Activated CD4-positive, alpha-beta T cell treated with anti-CD3 and anti-CD28 coated beads, Interleukin-2, amount 10 ng/mL, durations not matched to agents 7 days and 5 days (primary cell): Measurements from ENCODE around the gene EIF2AK2. TPM values are rescaled to one million over a fixed set of nuclear protein-coding genes. Genes with fewer than 3 reads are reported as not detected.
A peak's percentile ranks its signal among the peaks of the same experiment; 100 is the strongest.
"Not testable (repeated sequence)": the region's sequence is repeated elsewhere in the genome, so short reads cannot be mapped to it uniquely, and the experiment has no call there.

Experiments
- CTCF ChIA-PET: fragments of 350-600 bp; sonication (Branson Sonifier 250); formaldehyde crosslinking; loops from one replicate; lab custom pipeline; 2021; ENCODE audit warnings: antibody characterized with exemption; lab: Charles Lee
- POLR2A ChIA-PET: fragments of 350-600 bp; sonication (Branson Sonifier 250); formaldehyde crosslinking; loops from one replicate; lab custom pipeline; 2021; ENCODE audit warnings: antibody characterized with exemption; lab: Charles Lee
- DNase-seq: peaks from one replicate; pipeline ENCODE4 v3.0.0-alpha.2; 2020
- H3K27ac Mint-ChIP-seq: one replicate; pipeline ENCODE4 v1.8.0; 2021; ENCODE audit warnings: mild to moderate bottlenecking, moderate library complexity, mixed read lengths
- H3K27me3 Mint-ChIP-seq: one replicate; pipeline ENCODE4 v1.8.0; 2021; ENCODE audit warnings: mixed read lengths
- H3K36me3 Mint-ChIP-seq: one replicate; pipeline ENCODE4 v1.8.0; 2021; ENCODE audit warnings: low read depth, mixed read lengths
- H3K4me1 Mint-ChIP-seq: one replicate; pipeline ENCODE4 v1.8.0; 2021; ENCODE audit warnings: mixed read lengths
- H3K4me3 Mint-ChIP-seq: one replicate; pipeline ENCODE4 v1.8.0; 2021; ENCODE audit warnings: mild to moderate bottlenecking, moderate library complexity, mixed read lengths
- H3K9me3 Mint-ChIP-seq: one replicate; pipeline ENCODE4 v1.8.0; 2021; ENCODE audit warnings: mixed read lengths
- total RNA-seq, 2 experiments: library from RNA; stranded (reverse); gene quantifications; one replicate each; pipeline ENCODE4 v1.2.3, GENCODE V29; 2021

The EIF2AK2 gene
- 100 to 1,000 TPM; 119 to 129 TPM for total RNA-seq

DNA sequence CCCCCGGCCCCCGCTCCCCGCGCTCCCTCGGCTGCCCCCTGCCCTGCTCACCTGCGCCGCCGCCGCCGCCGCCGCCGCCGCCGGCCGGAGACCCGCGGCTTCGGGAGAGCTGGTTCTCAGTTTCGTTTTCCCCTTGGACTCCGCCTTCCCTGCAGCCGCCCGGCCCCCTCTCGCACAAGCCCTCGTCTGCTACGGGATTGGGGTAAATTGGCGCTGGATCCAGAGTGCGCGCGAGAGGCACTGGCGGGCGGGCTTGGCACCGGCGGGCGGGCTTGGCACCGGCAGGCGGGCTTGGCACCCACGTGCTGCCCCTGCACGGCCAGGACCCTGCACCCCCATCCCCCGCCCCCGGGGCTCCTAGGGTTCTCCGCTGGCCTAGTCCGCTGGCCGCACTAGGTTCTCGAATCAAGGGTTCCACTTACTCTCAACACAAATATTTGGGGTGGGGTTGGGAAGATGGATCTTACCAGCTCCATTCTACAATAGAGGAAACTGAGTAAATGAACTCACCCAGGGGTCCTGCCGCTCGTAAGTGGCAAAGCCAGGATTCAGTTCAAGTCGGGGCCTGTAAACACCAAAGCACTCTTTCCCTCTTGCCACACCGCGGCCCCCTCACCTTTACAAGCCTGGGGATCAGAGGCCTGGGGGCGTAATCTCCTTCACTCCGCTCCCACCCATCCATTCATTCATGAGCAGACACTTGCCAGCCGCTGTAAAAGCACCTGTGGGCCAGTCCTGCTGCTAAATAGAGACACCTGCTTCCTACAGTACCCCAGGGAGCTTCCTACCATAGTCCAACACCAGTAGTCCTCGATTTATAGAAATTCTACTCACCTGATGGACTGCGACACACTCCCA lies at the start of gene EIF2AK2:
Gene EIF2AK2, minus strand, starts transcription at position 124 of the 858 bp plus-strand sequence. CDS start 9,174 bp downstream, outside the sequence.
- peaks cover 3% of the 10 kb centered on the region for H3K9me3 Mint-ChIP-seq
- H3K4me3 Mint-ChIP-seq: peak within 1 kb of the TSS; percentile 91
- peaks cover 40% of the 10 kb centered on the region for H3K36me3 Mint-ChIP-seq
- ChIA-PET CTCF (interaction anchor here (0.6 to 2.1 kb wide), 6 partner anchors 9 to 75 kb away, joined by 3 to 9 read pairs (median 4); partner anchors contain the start of genes CEBPZ and NDUFAF7), POLR2A (interaction anchor here (0.5 to 1.3 kb wide), 3 partner anchors 8 to 58 kb away, joined by 3 to 7 read pairs (median 5); no protein-coding TSS in a partner anchor)
- peak; percentile 93 for DNase-seq
- peak within 1 kb of the TSS; percentile 96 for H3K27ac Mint-ChIP-seq
- peaks cover 42% of the 10 kb centered on the region for H3K4me1 Mint-ChIP-seq
- no peaks in the 10 kb centered on the region for H3K27me3 Mint-ChIP-seq

DNA sequence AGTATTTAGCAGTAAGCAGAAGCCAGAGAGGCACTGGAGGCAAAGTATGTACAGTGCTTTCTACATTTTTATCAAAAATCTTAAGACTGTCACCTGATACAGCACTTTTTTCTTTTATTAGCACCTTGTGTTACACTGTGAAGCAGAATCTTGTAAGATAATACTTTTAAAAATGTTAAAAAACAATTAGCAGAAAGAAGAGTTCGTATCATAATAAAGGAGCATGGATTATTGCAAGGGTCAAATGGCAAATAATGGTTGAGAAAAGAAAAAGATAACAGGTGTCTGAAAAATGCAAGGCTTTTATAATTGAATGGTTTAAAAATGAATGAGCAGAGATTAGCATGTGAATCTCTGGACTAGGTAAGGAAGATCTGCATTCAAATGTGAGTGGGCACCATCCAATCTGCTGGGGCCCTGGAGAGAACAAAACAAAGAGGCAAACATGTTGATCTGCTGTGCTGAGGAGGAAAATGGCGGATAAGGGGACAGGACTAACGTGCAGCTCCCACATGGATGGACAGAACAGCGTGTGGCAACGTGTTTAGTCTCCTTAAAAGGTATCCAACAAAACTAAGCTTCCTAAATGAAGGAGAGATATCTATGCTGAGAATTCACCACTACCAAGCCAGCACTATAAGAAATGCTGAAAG lies 49.0 kb upstream of the EIF2AK2 start:
- POLR2A ChIA-PET: no interaction called here
- no peak overlapping the region for H3K4me3 Mint-ChIP-seq
- no peak overlapping the region for H3K27ac Mint-ChIP-seq
- peaks cover 90% of the 10 kb centered on the region for H3K36me3 Mint-ChIP-seq
- H3K9me3 Mint-ChIP-seq: peaks cover 43% of the 10 kb centered on the region
- peaks cover 24% of the 10 kb centered on the region for H3K4me1 Mint-ChIP-seq
- no peaks in the 10 kb centered on the region for H3K27me3 Mint-ChIP-seq
- CTCF ChIA-PET: no interaction called here
- DNase-seq: no peak

DNA sequence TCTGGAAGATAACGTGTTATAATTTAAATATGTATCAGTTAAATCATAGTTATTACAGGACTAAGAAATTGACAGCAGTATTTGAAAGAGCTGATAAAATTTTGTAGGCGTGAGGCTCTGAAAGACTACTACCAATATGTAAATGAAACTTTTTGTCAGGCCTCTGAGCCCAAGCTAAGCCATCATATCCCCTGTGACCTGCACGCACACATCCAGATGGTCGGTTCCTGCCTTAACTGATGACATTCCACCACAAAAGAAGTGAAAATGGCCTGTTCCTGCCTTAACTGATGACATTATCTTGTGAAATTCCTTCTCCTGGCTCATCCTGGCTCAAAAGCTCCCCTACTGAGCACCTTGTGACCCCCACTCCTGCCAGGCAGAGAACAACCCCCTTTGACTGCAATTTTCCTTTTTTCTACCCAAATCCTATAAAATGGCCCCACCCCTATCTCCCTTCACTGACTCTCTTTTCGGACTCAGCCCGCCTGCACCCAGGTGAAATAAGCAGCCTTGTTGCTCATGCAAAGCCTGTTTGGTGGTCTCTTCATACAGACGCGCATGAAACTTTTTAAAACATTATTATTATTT lies 48.4 kb upstream of the EIF2AK2 start:
- Mint-ChIP-seq H3K9me3 (peaks cover 43% of the 10 kb centered on the region), H3K36me3 (peaks cover 90% of the 10 kb centered on the region), H3K4me1 (peaks cover 30% of the 10 kb centered on the region)
- H3K27me3 Mint-ChIP-seq, H3K27ac Mint-ChIP-seq, DNase-seq, H3K4me3 Mint-ChIP-seq, POLR2A ChIA-PET, CTCF ChIA-PET: not testable (repeated sequence)

DNA sequence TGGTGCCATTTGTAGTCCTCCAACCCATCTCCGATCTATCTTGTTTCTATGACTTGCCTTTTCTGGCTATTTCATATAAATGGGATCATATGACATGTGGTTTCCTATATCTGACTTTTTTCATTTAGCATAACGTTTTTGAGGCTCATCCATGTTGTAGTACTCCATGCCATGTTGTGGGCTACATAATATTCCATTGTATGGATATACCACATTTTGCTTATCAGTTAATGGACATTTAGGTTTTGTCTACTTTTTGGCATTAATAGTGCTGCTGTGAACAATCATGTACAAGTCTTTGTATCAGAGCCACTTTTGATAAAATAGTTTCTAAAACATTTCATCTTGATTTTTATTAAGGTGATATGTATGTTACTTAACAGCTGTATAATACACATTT lies 46.9 kb upstream of the EIF2AK2 start:
- no peak overlapping the region for H3K27ac Mint-ChIP-seq
- peaks cover 85% of the 10 kb centered on the region for H3K36me3 Mint-ChIP-seq
- ChIA-PET POLR2A (no interaction called here), CTCF (no interaction called here)
- DNase-seq: no peak
- H3K4me1 Mint-ChIP-seq: peaks cover 41% of the 10 kb centered on the region
- peaks cover 34% of the 10 kb centered on the region for H3K9me3 Mint-ChIP-seq
- H3K4me3 Mint-ChIP-seq: no peak overlapping the region
- no peaks in the 10 kb centered on the region for H3K27me3 Mint-ChIP-seq

DNA sequence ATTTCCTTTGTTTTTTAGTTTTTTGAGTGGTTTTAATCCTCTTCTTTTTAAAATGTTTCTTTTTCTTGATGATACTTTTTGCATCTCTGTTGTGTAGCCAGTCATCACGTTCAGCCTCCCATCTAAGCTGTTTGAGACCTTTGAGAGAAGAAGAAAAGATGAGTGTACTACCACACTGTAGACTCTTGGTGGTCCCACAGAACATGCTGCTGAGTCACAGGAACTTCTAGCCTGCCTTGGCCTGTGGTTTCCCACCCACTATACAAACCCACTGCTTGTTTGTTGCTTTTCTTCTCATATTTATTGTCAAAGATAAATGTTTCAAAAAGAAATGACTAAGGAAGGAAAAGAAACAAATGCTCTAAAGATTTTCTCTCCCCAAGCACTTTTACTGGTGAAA lies 45.0 kb upstream of the EIF2AK2 start:
- Mint-ChIP-seq H3K36me3 (peaks cover 73% of the 10 kb centered on the region), H3K9me3 (peaks cover 15% of the 10 kb centered on the region), H3K27me3 (no peaks in the 10 kb centered on the region), H3K4me1 (peaks cover 44% of the 10 kb centered on the region), H3K27ac (no peak overlapping the region), H3K4me3 (no peak overlapping the region)
- CTCF ChIA-PET: interaction anchor here (0.8 to 0.9 kb wide), 2 partner anchors 19 to 30 kb away, joined by 3 read pairs; partner anchors contain the start of genes CEBPZ and NDUFAF7
- no peak for DNase-seq
- POLR2A ChIA-PET: interaction anchor here (0.6 kb wide), 1 partner anchor 726 kb away, joined by 3 read pairs; no protein-coding TSS in a partner anchor

DNA sequence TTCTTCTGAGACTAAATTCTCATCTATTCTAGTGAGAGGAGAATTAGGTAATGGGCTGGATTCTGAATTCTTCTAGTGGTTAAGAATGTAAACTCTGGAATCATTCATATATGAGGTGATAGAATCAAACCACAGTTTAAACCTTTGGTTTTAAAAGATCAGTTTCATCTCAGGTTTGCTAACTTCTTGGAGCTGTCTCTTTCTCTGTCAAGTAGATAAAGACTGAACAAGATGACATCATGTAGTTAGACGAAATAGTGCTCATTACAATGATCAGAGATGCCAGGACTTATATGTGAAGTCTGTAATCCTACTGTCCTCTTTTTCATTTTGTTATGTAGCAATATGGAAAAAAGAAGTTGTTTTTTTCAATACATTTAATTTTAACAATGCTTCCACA lies 44.4 kb upstream of the EIF2AK2 start:
- ChIA-PET POLR2A (interaction anchor here (0.6 kb wide), 1 partner anchor 726 kb away, joined by 3 read pairs; no protein-coding TSS in a partner anchor), CTCF (interaction anchor here (0.6 to 1.4 kb wide), 4 partner anchors 19 to 155 kb away, joined by 3 to 7 read pairs (median 3); partner anchors contain the start of genes CEBPZ and NDUFAF7)
- DNase-seq: no peak
- Mint-ChIP-seq H3K27ac (no peak overlapping the region), H3K9me3 (peaks cover 12% of the 10 kb centered on the region), H3K4me1 (peaks cover 44% of the 10 kb centered on the region), H3K36me3 (peaks cover 70% of the 10 kb centered on the region), H3K4me3 (no peak overlapping the region), H3K27me3 (no peaks in the 10 kb centered on the region)

DNA sequence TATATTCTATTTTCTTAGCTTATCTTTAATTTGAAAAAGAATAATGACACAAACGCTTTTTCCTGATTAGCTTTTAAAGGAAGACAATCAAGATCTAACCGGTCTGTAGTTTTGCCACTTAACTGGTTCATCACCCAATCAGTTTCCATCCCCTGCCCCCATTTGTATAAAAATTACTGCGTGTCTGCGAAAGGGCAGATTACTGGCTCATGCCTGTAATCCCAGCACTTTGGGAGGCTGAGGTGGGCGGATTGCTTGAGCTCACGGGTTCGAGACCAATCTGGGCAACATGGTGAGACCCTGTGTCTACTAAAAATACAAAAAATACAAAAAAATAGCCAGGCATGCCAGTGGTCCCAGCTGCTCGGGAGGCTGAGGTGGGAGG lies 41.9 kb upstream of the EIF2AK2 start:
- POLR2A ChIA-PET: no interaction called here
- CTCF ChIA-PET: no interaction called here
- Mint-ChIP-seq H3K36me3 (peaks cover 46% of the 10 kb centered on the region), H3K27ac (no peak overlapping the region), H3K27me3 (no peaks in the 10 kb centered on the region), H3K4me3 (no peak overlapping the region), H3K4me1 (peaks cover 46% of the 10 kb centered on the region), H3K9me3 (peaks cover 4% of the 10 kb centered on the region)
- DNase-seq: no peak

DNA sequence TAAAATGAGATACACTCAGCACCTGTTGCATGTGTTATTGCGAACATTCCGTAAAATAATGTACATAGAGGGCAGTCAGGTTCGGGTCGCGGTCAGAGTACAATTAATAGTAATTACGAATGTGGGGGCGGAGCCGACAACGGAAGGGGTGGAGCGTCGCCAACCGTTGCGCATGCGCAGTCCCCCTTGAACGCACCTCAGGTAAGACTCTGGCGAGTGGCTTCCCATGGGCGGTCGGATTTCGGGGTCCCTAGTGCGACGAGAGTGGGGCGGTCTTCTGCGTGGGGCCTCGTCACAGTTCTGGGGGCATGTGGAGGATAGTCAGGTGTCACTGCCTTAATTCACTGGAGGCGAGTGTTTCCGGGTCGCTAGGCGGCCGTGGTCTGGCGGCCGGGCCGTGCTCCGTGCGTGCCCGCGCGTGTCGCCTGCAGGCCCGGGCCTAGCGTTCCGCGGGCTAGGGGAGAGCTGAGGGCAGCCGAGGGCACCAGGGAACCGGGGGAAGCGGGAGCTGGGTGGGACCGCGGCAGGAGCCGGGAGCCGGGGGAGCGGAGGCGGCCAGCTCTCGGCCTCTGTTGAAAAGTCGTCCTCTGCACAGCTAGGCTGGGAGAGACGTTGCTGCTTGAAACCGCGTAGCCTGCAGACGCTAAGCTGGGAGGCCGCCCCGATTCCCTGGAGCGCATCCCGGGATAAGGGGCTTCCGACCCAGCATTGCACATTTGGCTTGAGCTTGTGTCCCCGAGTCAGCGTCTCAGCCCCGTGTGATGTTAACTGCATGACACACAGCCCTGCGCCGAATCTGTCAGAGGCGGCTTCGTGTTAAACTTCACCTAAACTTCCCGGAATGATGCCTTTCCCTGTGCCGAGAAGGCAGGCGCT lies 39.8 kb upstream of the EIF2AK2 start, which contains the start of gene CEBPZOS:
Gene CEBPZOS, plus strand, starts transcription at position 177 of the 876 bp plus-strand sequence. CDS start 3,209 bp downstream, outside the sequence.
- POLR2A ChIA-PET: interaction anchor here (0.8 kb wide), 1 partner anchor 40 kb away, joined by 3 read pairs; the partner anchor contains the start of gene EIF2AK2
- H3K36me3 Mint-ChIP-seq: peaks cover 32% of the 10 kb centered on the region
- H3K4me1 Mint-ChIP-seq: peaks cover 40% of the 10 kb centered on the region
- H3K4me3 Mint-ChIP-seq: peak within 1 kb of the TSS; percentile 87
- peak within 1 kb of the TSS; percentile 95 for H3K27ac Mint-ChIP-seq
- H3K9me3 Mint-ChIP-seq: no peaks in the 10 kb centered on the region
- H3K27me3 Mint-ChIP-seq: peaks cover 3% of the 10 kb centered on the region
- DNase-seq: peak; percentile 87
- CTCF ChIA-PET: interaction anchor here (0.5 to 1.0 kb wide), 4 partner anchors 15 to 162 kb away, joined by 3 to 4 read pairs (median 3); no protein-coding TSS in a partner anchor

DNA sequence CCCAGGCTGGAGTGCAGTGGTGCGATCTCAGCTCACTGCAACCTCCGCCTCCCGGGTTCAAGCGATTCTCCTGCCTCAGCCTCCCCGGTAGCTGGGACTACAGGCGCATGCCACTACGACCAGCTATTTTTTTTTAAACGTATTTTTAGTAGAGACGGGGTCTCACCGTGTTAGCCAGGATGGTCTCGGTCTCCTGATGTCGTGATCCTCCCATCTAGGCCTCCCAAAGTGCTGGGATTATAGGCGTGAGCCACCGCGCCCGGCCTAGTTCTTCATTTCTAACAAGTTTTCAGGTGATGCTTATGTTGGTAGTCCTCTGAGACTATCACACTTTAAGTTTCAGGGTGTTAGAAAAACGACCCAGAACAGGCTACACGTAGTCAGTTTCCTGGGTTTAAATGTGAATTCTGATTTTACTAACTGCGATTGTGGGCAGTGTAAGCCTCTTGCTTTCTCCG lies 39.1 kb upstream of the EIF2AK2 start:
- peak overlapping the region; percentile 95 for H3K27ac Mint-ChIP-seq
- CTCF ChIA-PET, H3K9me3 Mint-ChIP-seq, H3K27me3 Mint-ChIP-seq, POLR2A ChIA-PET, DNase-seq: not testable (repeated sequence)
- peak overlapping the region; percentile 87 for H3K4me3 Mint-ChIP-seq
- peaks cover 27% of the 10 kb centered on the region for H3K36me3 Mint-ChIP-seq
- peaks cover 36% of the 10 kb centered on the region for H3K4me1 Mint-ChIP-seq

DNA sequence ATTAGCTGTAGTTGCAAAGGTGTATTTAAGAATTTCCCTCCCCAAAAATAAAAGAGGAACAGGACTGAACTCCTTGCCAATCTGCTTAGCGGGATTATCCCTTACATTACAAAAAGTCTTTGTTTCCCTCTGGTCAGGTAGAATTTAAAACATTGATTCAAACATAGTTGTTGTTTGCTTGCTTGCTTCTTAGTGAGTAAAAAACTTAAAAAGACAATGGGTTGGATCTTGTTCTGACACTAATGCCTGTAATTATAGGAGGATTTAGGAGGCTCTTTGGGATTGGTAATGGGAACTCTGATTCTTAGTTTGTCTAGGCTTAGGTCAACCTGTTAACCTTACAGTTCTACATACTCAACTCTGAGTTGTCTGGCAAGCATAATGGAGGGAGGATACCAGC lies 35.8 kb upstream of the EIF2AK2 start:
- Mint-ChIP-seq H3K36me3 (peaks cover 9% of the 10 kb centered on the region), H3K9me3 (no peaks in the 10 kb centered on the region), H3K27me3 (peaks cover 8% of the 10 kb centered on the region), H3K27ac (no peak overlapping the region), H3K4me1 (peaks cover 15% of the 10 kb centered on the region), H3K4me3 (no peak overlapping the region)
- DNase-seq: no peak
- POLR2A ChIA-PET: no interaction called here
- CTCF ChIA-PET: interaction anchor here (0.7 to 1.4 kb wide), 3 partner anchors 11 to 144 kb away, joined by 3 to 4 read pairs (median 4); no protein-coding TSS in a partner anchor

DNA sequence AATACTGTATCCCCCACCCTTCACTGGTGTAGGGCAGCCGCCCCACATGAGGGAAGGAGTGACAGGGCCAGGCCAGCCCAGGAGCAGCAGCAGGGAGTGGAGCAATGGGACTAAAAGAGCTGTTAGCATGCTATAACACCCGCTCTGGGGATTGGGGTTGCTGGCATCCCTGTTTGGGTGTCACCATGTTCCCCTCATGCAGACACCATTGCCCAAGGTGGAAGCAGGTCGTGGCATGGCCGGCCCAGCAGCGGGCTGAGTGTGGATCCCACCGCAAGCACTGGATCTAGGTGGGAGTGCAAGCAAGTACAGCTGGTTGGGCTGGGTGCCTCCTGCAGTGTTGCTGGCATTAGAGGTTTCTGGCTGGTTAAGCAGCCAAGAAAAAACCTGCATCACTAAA lies 35.0 kb upstream of the EIF2AK2 start:
- DNase-seq: no peak
- peaks cover 9% of the 10 kb centered on the region for H3K27me3 Mint-ChIP-seq
- H3K4me3 Mint-ChIP-seq: no peak overlapping the region
- peaks cover 8% of the 10 kb centered on the region for H3K4me1 Mint-ChIP-seq
- no peak overlapping the region for H3K27ac Mint-ChIP-seq
- H3K9me3 Mint-ChIP-seq: no peaks in the 10 kb centered on the region
- POLR2A ChIA-PET: no interaction called here
- CTCF ChIA-PET: interaction anchor here (0.6 to 1.4 kb wide), 2 partner anchors 15 to 825 kb away, joined by 3 read pairs; no protein-coding TSS in a partner anchor
- H3K36me3 Mint-ChIP-seq: peaks cover 3% of the 10 kb centered on the region
